HCT116 (cell line): ENCODE data around the gene HMG20A.

Experiments
- CTCF ChIP-seq, 3 experiments: fragments of 200-600 bp in 1 of 3; sonication (generic) in 1 of 3; IDR thresholded peaks in 2 of 3; conservative IDR thresholded peaks in 1 of 3; 2 replicates each; pipeline ENCODE4 v1.5.1; 2012 to 2017; ENCODE audit warnings: low read depth in 2 of 3, low read length in 2 of 3, antibody characterized with exemption in 1 of 3, borderline replicate concordance in 1 of 3, control low read depth in 1 of 3, mild to moderate bottlenecking in 1 of 3, mixed read lengths in 1 of 3, mixed run types in 1 of 3, moderate library complexity in 1 of 3; ENCODE audit not compliant: insufficient read depth in 1 of 3
- ELF1 ChIP-seq: IDR thresholded peaks from 2 replicates; pipeline ENCODE4 v1.6.1; 2012; ENCODE audit warnings: low read depth, borderline replicate concordance
- EZH2 ChIP-seq: fragments of 200-600 bp; sonication (generic); IDR thresholded peaks from 2 replicates; pipeline ENCODE4 v1.6.1; 2017; ENCODE audit warnings: antibody characterized with exemption, mixed run types
- JUND ChIP-seq: IDR thresholded peaks from 2 replicates; pipeline ENCODE4 v1.6.1; 2012
- MAX ChIP-seq: IDR thresholded peaks from 2 replicates; pipeline ENCODE4 v1.6.1; 2012
- POLR2A ChIP-seq: IDR thresholded peaks from 2 replicates; pipeline ENCODE4 v1.7.0; 2011; ENCODE audit warnings: borderline replicate concordance; ENCODE audit not compliant: insufficient read depth, insufficient read length; ENCODE audit errors: extremely low read depth
- POLR2AphosphoS5 ChIP-seq: IDR thresholded peaks from 2 replicates; pipeline ENCODE4 v1.6.1; 2011; ENCODE audit warnings: mild to moderate bottlenecking, low read depth, low read length, moderate library complexity
- RAD21 ChIP-seq: IDR thresholded peaks from 2 replicates; pipeline ENCODE4 v1.6.1; 2012; ENCODE audit warnings: low read depth, mild to moderate bottlenecking
- REST ChIP-seq: IDR thresholded peaks from 2 replicates; pipeline ENCODE4 v1.6.1; 2012; ENCODE audit warnings: low read depth
- TCF7L2 ChIP-seq: IDR thresholded peaks from 2 replicates; pipeline ENCODE4 v1.7.0; 2011; ENCODE audit warnings: borderline replicate concordance, inconsistent platforms; ENCODE audit not compliant: insufficient read depth, insufficient read length; ENCODE audit errors: extremely low read depth

- TF ChIP-seq POLR2AphosphoS5 (no peak), CTCF (IDR thresholded peaks at IDR 0.05 in 2 of 3, conservative IDR thresholded peaks at IDR 0.05 in 1 of 3; ENCODE audit: borderline replicate concordance in 1 of 3, insufficient read depth in 1 of 3, low read depth in 2 of 3, low read length in 2 of 3) (no peak), EZH2 (no peak), POLR2A (no peak), REST (no peak), MAX (no peak), ELF1 (no peak), JUND (no peak), RAD21 (no peak), TCF7L2 (no peak)
Measured at GRCh38 chr15:77508541-77509243, 88.0 kb downstream of the HMG20A start.
